DLD1 (cell line): ENCODE measurements around the gene PTGES3.

Experiments used
- in situ Hi-C: cut with HindIII; loops from 2 replicates; pipeline ENCODE4 v1.10.0; 2017; ENCODE audit warnings: low sequenced_read_pairs

Gene PTGES3

GRCh38 chr12:56629459-56630179 lies 58.5 kb downstream of the PTGES3 start:
- in situ Hi-C loops = no loop called here

- in situ Hi-C loops = no loop called here
Measured at GRCh38 chr12:56628671-56629458, 59.2 kb downstream of the PTGES3 start.

GRCh38 chr12:56626701-56627100 lies 61.4 kb downstream of the PTGES3 start:
- in situ Hi-C loops = no loop called here

- in situ Hi-C loops = loop anchor here (5.0 to 25.0 kb wide), 2 partner anchors 55 to 110 kb away; partner anchors contain the start of gene RBMS2
Measured at GRCh38 chr12:56622535-56622934, 65.5 kb downstream of the PTGES3 start.

GRCh38 chr12:56616925-56617324 lies 71.2 kb downstream of the PTGES3 start:
- in situ Hi-C loops = loop anchor here (25.0 kb wide), 1 partner anchor 105 kb away; the partner anchor contains the start of gene RBMS2

GRCh38 chr12:56616244-56616643 lies 71.8 kb downstream of the PTGES3 start:
- in situ Hi-C loops = loop anchor here (25.0 kb wide), 1 partner anchor 104 kb away; the partner anchor contains the start of gene RBMS2

GRCh38 chr12:56614627-56615026 lies 73.5 kb downstream of the PTGES3 start:
- in situ Hi-C loops = loop anchor here (25.0 kb wide), 1 partner anchor 102 kb away; the partner anchor contains the start of gene RBMS2
